Peyer's patch (tissue), 4 donors: Measurements from ENCODE around the gene CNTN4. TPM values are rescaled to one million over a fixed set of nuclear protein-coding genes. Genes with fewer than 3 reads are reported as not detected.

Source experiments
- DNase-seq, 3 donors: peaks; one replicate each; pipeline ENCODE4 v3.0.0-alpha.2; 2017 to 2019
- H3K27ac ChIP-seq, 4 donors: fragments of 200-600 bp; sonication (generic); one replicate each; pipeline ENCODE4 v1.5.1; 2016 to 2019
- H3K27me3 ChIP-seq, 2 donors: fragments of 200-600 bp; sonication (generic); one replicate each; pipeline ENCODE4 v1.5.1; 2019
- H3K36me3 ChIP-seq, 3 donors: fragments of 200-600 bp; sonication (generic); one replicate each; pipeline ENCODE4 v1.5.1; 2016 to 2019
- H3K4me1 ChIP-seq, 4 donors: fragments of 200-600 bp; sonication (generic); one replicate each; pipeline ENCODE4 v1.5.1; 2016 to 2019
- H3K4me3 ChIP-seq, 4 donors: fragments of 200-600 bp; sonication (generic); 1 replicate in 3 of 4; 2 replicates in 1 of 4; pipeline ENCODE4 v1.5.1; 2016 to 2019; ENCODE audit warnings: mild to moderate bottlenecking in 1 of 4
- H3K9me3 ChIP-seq, 4 donors: fragments of 200-600 bp; sonication (generic); one replicate each; pipeline ENCODE4 v1.5.1; 2016 to 2019; ENCODE audit warnings: mild to moderate bottlenecking in 1 of 4
- POLR2A ChIP-seq, 2 donors: fragments of 450-650 bp; IDR thresholded peaks; one replicate each; pipeline ENCODE4 v1.5.1; 2017; ENCODE audit warnings: antibody characterized with exemption in 2 of 2, mild to moderate bottlenecking in 2 of 2, moderate library complexity in 2 of 2
- total RNA-seq, 4 donors: library from RNA; depleted of rRNA; stranded (reverse); fragments of >200 nt; gene quantifications; one replicate each; pipeline ENCODE4 v1.1.0, GENCODE V29; 2016
- TF ChIP-seq, protein P1 (sequence below), 6 experiments: fragments of 450-650 bp in 4 of 6; fragments of 200-600 bp in 2 of 6; sonication (generic) in 1 of 6; IDR thresholded peaks; one replicate each; pipeline ENCODE4 v1.5.1; 2017 to 2019; ENCODE audit warnings: antibody characterized with exemption in 6 of 6, mild to moderate bottlenecking in 3 of 6, moderate library complexity in 1 of 6

The CNTN4 gene
- total RNA-seq, 4 donors from 2014 or later = 5.4 to 31.1 (median 19.9) TPM

DNA sequence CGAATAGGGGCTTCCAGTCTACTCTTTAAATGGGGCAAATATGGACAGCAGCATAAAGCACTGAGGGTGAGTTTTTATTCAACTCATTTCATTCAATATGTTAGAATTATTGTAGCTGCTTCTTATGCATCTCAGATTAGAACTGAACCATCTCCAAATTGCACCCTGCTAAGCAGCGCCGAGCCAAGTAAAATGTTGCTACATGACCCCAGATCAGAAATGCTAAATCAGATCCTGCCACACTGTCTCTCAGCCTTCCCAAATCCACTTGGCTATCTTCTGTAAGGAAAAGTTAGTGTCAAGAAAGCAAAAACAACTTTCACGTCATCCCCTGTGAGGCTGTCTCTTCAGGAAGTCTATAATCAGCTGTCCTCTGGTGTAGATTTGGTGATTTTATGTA is 293.2 kb downstream of the CNTN4 start:
- no peaks in the 10 kb centered on the region for H3K27me3 ChIP-seq
- no peak overlapping the region for H3K27ac ChIP-seq
- H3K36me3 ChIP-seq = no peaks in the 10 kb centered on the region
- H3K4me3 ChIP-seq = no peak overlapping the region
- TF ChIP-seq, protein P1, sequence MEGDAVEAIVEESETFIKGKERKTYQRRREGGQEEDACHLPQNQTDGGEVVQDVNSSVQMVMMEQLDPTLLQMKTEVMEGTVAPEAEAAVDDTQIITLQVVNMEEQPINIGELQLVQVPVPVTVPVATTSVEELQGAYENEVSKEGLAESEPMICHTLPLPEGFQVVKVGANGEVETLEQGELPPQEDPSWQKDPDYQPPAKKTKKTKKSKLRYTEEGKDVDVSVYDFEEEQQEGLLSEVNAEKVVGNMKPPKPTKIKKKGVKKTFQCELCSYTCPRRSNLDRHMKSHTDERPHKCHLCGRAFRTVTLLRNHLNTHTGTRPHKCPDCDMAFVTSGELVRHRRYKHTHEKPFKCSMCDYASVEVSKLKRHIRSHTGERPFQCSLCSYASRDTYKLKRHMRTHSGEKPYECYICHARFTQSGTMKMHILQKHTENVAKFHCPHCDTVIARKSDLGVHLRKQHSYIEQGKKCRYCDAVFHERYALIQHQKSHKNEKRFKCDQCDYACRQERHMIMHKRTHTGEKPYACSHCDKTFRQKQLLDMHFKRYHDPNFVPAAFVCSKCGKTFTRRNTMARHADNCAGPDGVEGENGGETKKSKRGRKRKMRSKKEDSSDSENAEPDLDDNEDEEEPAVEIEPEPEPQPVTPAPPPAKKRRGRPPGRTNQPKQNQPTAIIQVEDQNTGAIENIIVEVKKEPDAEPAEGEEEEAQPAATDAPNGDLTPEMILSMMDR (IDR thresholded peaks at IDR 0.05) = no peak
- no peak for TF ChIP-seq POLR2A (IDR thresholded peaks at IDR 0.05)
- H3K9me3 ChIP-seq = no peaks in the 10 kb centered on the region
- no peaks in the 10 kb centered on the region for H3K4me1 ChIP-seq
- DNase-seq = no peak

DNA sequence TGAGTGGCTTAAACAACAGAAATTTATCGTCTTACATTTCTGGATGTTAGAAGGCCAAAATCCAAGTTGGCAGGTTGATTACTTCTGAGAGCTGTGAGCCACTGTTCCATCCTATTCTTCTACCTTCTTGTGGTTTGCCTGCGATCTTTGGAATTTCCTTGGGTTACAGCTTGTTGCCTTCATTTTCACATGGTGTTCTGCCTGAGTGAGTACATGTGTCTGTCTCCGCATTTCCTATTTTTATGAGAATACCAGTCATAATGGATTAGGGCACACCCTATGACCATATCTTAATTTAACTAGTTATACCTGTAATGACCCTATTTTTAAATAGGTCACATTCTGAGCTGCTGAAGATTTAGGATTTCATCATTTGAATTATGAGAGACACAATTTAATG is 294.3 kb downstream of the CNTN4 start:
- Histone ChIP-seq H3K4me3 (no peak overlapping the region), H3K27ac (no peak overlapping the region), H3K9me3 (no peaks in the 10 kb centered on the region), H3K27me3 (no peaks in the 10 kb centered on the region), H3K4me1 (no peaks in the 10 kb centered on the region), H3K36me3 (no peaks in the 10 kb centered on the region)
- TF ChIP-seq, protein P1 (IDR thresholded peaks at IDR 0.05) = no peak
- no peak for TF ChIP-seq POLR2A (IDR thresholded peaks at IDR 0.05)
- no peak for DNase-seq

DNA sequence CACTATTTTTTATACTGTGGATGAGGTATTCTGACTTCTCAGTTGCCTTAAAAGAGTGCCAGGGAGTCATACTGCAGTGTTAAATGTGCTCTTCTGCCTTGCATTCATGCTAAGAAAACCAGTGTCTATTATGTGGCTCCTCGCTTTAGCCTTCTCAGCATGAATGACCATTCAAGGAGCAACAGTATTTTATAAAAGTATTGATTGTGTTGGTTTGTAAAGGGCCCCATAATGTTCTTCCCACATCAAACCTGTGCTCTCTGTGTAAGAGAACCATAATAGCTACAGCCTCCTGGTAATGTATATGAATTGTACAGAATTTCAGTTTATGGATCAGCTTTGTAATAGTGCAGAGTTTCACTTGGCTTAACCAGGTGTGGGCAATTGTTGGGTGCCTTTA is 316.4 kb downstream of the CNTN4 start:
- DNase-seq = no peak
- H3K36me3 ChIP-seq = no peaks in the 10 kb centered on the region
- H3K27ac ChIP-seq = no peak overlapping the region
- no peaks in the 10 kb centered on the region for H3K9me3 ChIP-seq
- TF ChIP-seq, protein P1 (IDR thresholded peaks at IDR 0.05) = no peak
- TF ChIP-seq POLR2A (IDR thresholded peaks at IDR 0.05) = no peak
- H3K27me3 ChIP-seq = no peaks in the 10 kb centered on the region
- H3K4me1 ChIP-seq = no peaks in the 10 kb centered on the region
- H3K4me3 ChIP-seq = no peak overlapping the region

DNA sequence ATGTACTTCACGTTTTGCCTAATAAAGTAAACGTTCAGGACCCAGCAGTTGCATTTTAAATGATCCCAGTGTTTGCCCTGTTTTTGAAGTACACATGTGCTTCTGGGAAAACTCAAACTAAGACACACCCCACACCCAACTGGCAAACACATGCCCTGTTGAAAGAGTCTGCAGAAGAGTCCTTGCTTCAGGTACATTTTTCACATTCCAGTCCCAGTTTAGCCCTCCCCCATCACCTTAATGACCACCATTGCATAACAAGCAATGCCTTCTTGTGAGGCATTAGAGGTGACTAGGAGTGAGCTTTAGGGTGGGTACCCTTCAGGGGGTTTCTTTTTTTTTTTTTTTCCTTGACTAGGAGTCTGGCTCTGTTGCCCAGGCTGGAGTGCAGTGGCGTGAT is 322.3 kb downstream of the CNTN4 start:
- H3K4me1 ChIP-seq = no peaks in the 10 kb centered on the region
- DNase-seq = no peak
- TF ChIP-seq, protein P1 (IDR thresholded peaks at IDR 0.05) = no peak
- TF ChIP-seq POLR2A (IDR thresholded peaks at IDR 0.05) = no peak
- no peaks in the 10 kb centered on the region for H3K36me3 ChIP-seq
- H3K9me3 ChIP-seq = no peaks in the 10 kb centered on the region
- H3K27ac ChIP-seq = no peak overlapping the region
- no peak overlapping the region for H3K4me3 ChIP-seq
- no peaks in the 10 kb centered on the region for H3K27me3 ChIP-seq

DNA sequence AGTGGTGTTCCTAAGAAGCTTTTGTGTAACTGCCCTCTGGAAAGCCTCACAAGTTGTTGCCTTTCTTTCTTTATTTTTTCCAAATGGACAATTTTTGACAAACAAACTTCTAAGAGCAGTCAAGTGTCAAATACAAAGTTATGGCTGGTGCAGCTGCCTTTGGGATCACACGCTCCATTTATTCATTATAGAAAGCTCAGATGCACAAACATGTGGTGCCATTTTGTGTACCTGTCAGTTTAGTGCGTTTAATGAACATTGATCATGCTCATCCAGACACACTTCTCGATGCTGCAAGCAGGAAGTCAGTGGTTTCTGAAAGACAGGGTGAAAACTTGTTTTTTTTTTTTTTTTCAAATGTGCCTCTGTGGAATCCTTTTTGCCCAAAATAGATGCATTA is 324.5 kb downstream of the CNTN4 start:
- Histone ChIP-seq H3K4me3 (no peak overlapping the region), H3K27me3 (no peaks in the 10 kb centered on the region), H3K9me3 (no peaks in the 10 kb centered on the region), H3K4me1 (no peaks in the 10 kb centered on the region), H3K27ac (no peak overlapping the region), H3K36me3 (no peaks in the 10 kb centered on the region)
- no peak for DNase-seq
- TF ChIP-seq, protein P1 (IDR thresholded peaks at IDR 0.05) = no peak
- no peak for TF ChIP-seq POLR2A (IDR thresholded peaks at IDR 0.05)

DNA sequence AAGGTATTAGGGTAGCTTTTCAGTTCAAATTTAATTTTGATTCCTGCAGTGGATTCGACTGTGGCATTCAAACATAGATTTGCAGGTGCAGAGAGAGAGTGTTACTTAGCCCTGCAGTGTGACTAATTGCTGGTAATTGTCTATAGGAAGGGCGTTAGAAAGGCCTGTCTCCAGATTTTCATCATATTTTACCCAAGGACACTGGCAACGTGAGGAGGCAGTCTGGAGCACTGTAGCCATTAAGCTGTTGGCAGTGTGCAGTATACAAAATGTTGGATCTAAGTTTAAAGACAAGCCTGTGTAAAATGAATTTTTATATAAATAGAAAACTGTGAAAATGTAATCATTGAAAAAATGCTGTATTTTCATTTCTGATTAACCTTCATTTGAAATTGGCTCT is 342.9 kb downstream of the CNTN4 start:
- TF ChIP-seq, protein P1 (IDR thresholded peaks at IDR 0.05) = no peak
- no peak for TF ChIP-seq POLR2A (IDR thresholded peaks at IDR 0.05)
- Histone ChIP-seq H3K27ac (no peak overlapping the region), H3K4me1 (no peaks in the 10 kb centered on the region), H3K9me3 (no peaks in the 10 kb centered on the region), H3K36me3 (no peaks in the 10 kb centered on the region), H3K27me3 (no peaks in the 10 kb centered on the region), H3K4me3 (no peak overlapping the region)
- DNase-seq = no peak
